GM21360 (cell line): Measurements from ENCODE around the gene KDM3B.
"Not testable (repeated sequence)": the region's sequence is repeated elsewhere in the genome, so short reads cannot be mapped to it uniquely, and the experiment has no call there.

ENCODE experiments used
- ATAC-seq: cut with Tn5 transposase; IDR thresholded peaks from one replicate; pipeline ENCODE4 v1.9.1; 2021; ENCODE audit warnings: mild to moderate bottlenecking, moderate library complexity; ENCODE audit not compliant: unreplicated experiment

The KDM3B gene

GRCh38 chr5:138350563-138350890, 2.0 kb upstream of the KDM3B start:
- ATAC-seq: no peak

- no peak for ATAC-seq
Measured at GRCh38 chr5:138351056-138351455, 1.4 kb upstream of the KDM3B start.

- ATAC-seq: no peak
Measured at GRCh38 chr5:138351517-138351916, 968 bp upstream of the KDM3B start.

- ATAC-seq: peak; percentile 40
Measured at GRCh38 chr5:138352722-138353559, 456 bp downstream of the KDM3B start.

GRCh38 chr5:138353560-138354080, 1.1 kb downstream of the KDM3B start:
- ATAC-seq: no peak

GRCh38 chr5:138354387-138354786, 1.9 kb downstream of the KDM3B start:
- ATAC-seq: no peak

GRCh38 chr5:138354926-138355378, 2.5 kb downstream of the KDM3B start:
- no peak for ATAC-seq

- no peak for ATAC-seq
Measured at GRCh38 chr5:138359621-138360020, 7.1 kb downstream of the KDM3B start.

- no peak for ATAC-seq
Measured at GRCh38 chr5:138360941-138361452, 8.5 kb downstream of the KDM3B start.

- ATAC-seq: no peak
Measured at GRCh38 chr5:138364576-138364975, 12.1 kb downstream of the KDM3B start.

GRCh38 chr5:138366632-138367382, 14.3 kb downstream of the KDM3B start:
- no peak for ATAC-seq

- no peak for ATAC-seq
Measured at GRCh38 chr5:138369261-138369660, 16.8 kb downstream of the KDM3B start.

GRCh38 chr5:138369706-138370105, 17.2 kb downstream of the KDM3B start:
- no peak for ATAC-seq

GRCh38 chr5:138370537-138370936, 18.1 kb downstream of the KDM3B start:
- no peak for ATAC-seq

GRCh38 chr5:138371454-138371853, 19.0 kb downstream of the KDM3B start:
- ATAC-seq: no peak

- ATAC-seq: no peak
Measured at GRCh38 chr5:138372225-138372624, 19.7 kb downstream of the KDM3B start.

GRCh38 chr5:138372653-138373052, 20.2 kb downstream of the KDM3B start:
- ATAC-seq: no peak

- ATAC-seq: no peak
Measured at GRCh38 chr5:138382347-138382746, 29.9 kb downstream of the KDM3B start.

GRCh38 chr5:138385660-138386059, 33.2 kb downstream of the KDM3B start:
- ATAC-seq: no peak

- ATAC-seq: no peak
Measured at GRCh38 chr5:138386290-138386689, 33.8 kb downstream of the KDM3B start.

- ATAC-seq: no peak
Measured at GRCh38 chr5:138389332-138389731, 36.8 kb downstream of the KDM3B start.

- ATAC-seq: not testable (repeated sequence)
Measured at GRCh38 chr5:138389911-138390310, 37.4 kb downstream of the KDM3B start.
